Stimulated activated CD8-positive, alpha-beta memory T cell treated with anti-CD3 and anti-CD28 coated beads, Interleukin-2, amount 100 ng/mL, for 1 hour (primary cell): ENCODE measurements around the gene SLC16A8.

Experiments used
- DNase-seq, 2 donors: peaks; one replicate each; pipeline ENCODE4 v3.0.0-alpha.2; 2020; ENCODE audit warnings: low read depth in 2 of 2

SLC16A8 gene

GRCh38 chr22:38030311-38031133 is 53.5 kb downstream of the SLC16A8 start:
- no peak for DNase-seq

GRCh38 chr22:38029901-38030300 is 54.1 kb downstream of the SLC16A8 start:
- DNase-seq, result no peak

- no peak for DNase-seq
Measured at GRCh38 chr22:38029370-38029769, 54.6 kb downstream of the SLC16A8 start.

- DNase-seq, result no peak
Measured at GRCh38 chr22:38028344-38029130, 55.4 kb downstream of the SLC16A8 start.
